HL-60 (cell line): ENCODE results near the gene BRAT1.

Experiments
- DNase-seq, 2 experiments: peaks; one replicate each; pipeline ENCODE4 v3.0.0-alpha.2; 2010 to 2020; ENCODE audit warnings: low read depth in 1 of 2, low spot score in 1 of 2
- H3K27ac ChIP-seq: fragments of 250-450 bp; sonication (Bioruptor Pico); replicated peaks from 2 replicates; pipeline ENCODE4 v1.5.1; 2020; ENCODE audit warnings: mild to moderate bottlenecking, moderate library complexity
- H3K27me3 ChIP-seq: fragments of 250-450 bp; sonication (Bioruptor Pico); 2 replicates; pipeline ENCODE4 v1.5.1; 2021; ENCODE audit warnings: mild to moderate bottlenecking, moderate library complexity; ENCODE audit not compliant: insufficient read depth, poor library complexity, severe bottlenecking
- H3K4me3 ChIP-seq: replicated peaks from 2 replicates; pipeline ENCODE4 v1.5.1; 2011; ENCODE audit warnings: mild to moderate bottlenecking, control low read depth, low read length; ENCODE audit not compliant: insufficient read depth
- CTCF ChIP-seq: IDR thresholded peaks from one replicate; pipeline ENCODE4 v1.5.1; 2011; ENCODE audit warnings: low read length, control low read depth, inconsistent platforms; ENCODE audit not compliant: insufficient read depth
- GABPA ChIP-seq: IDR thresholded peaks from 2 replicates; pipeline ENCODE4 v1.6.1; 2012; ENCODE audit warnings: low read depth
- POLR2AphosphoS5 ChIP-seq: IDR thresholded peaks from 2 replicates; pipeline ENCODE4 v1.6.1; 2012; ENCODE audit warnings: low read depth
- REST ChIP-seq: IDR thresholded peaks from 2 replicates; pipeline ENCODE4 v1.6.1; 2012; ENCODE audit warnings: low read depth; ENCODE audit not compliant: insufficient replicate concordance
- SPI1 ChIP-seq: IDR thresholded peaks from 2 replicates; pipeline ENCODE4 v1.6.1; 2012; ENCODE audit warnings: low read depth, mild to moderate bottlenecking, borderline replicate concordance

BRAT1 gene

GRCh38 chr7:2510909-2511768 lies 44.2 kb downstream of the BRAT1 start:
- no peaks in the 10 kb centered on the region for H3K27me3 ChIP-seq

GRCh38 chr7:2510130-2510776 lies 45.1 kb downstream of the BRAT1 start:
- no peak for DNase-seq
- no peak overlapping the region for H3K4me3 ChIP-seq
- no peak for TF ChIP-seq POLR2AphosphoS5
- TF ChIP-seq REST = no peak
- TF ChIP-seq SPI1 = no peak
- no peak for TF ChIP-seq CTCF
- TF ChIP-seq GABPA = no peak
- H3K27ac ChIP-seq = peak overlapping the region; percentile 81
- no peaks in the 10 kb centered on the region for H3K27me3 ChIP-seq

More at GRCh38 chr7:2510909-2511768, 44.2 kb downstream of the BRAT1 start:
- Histone ChIP-seq H3K27ac (peak overlapping the region; percentile 81), H3K4me3 (0 out of 2 replicates have a peak overlapping the region, but pooled peaks have one; percentile 10)
- DNase-seq = peak; percentile 65 to 74
- TF ChIP-seq GABPA (0 out of 2 replicates have a peak, but pooled peaks have one; percentile 39), CTCF (no peak), POLR2AphosphoS5 (peak; percentile 27; the same call in 1 of the 2 replicates), REST (no peak), SPI1 (peak; percentile 68)

GRCh38 chr7:2509298-2509906 lies 45.9 kb downstream of the BRAT1 start:
- Histone ChIP-seq H3K27me3 (no peaks in the 10 kb centered on the region), H3K4me3 (no peak overlapping the region), H3K27ac (no peak overlapping the region)
- no peak for DNase-seq
- TF ChIP-seq POLR2AphosphoS5 (no peak), REST (no peak), GABPA (no peak), CTCF (no peak), SPI1 (no peak)
